ENCODE results near the gene UBE2I. TPM values are rescaled to one million over a fixed set of nuclear protein-coding genes. Genes with fewer than 3 reads are reported as not detected.

UBE2I gene
- total RNA-seq, 1 experiment from 2014 or later, result 261 TPM

DNA sequence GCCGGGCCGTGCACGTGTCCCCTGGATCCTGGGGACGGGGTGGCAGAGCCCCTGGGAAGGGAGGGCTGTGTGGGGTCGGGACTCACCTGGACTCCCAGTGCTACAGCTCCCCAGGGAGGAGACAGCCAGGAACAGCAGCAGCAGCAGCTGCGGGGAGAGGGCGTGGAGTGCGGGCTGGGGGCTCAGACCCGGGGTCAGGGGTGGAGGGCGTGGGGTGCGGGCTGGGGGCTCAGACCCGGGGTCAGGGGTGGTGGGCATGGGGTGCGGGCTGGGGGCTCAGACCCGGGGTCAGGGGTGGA is 32.9 kb upstream of the UBE2I start:
- Mint-ChIP-seq H3K36me3 (ENCODE audit: insufficient read depth, unreplicated experiment) (peaks cover 11% of the 10 kb centered on the region), H3K27me3 (ENCODE audit: unreplicated experiment) (peaks cover 100% of the 10 kb centered on the region), H3K9me3 (ENCODE audit: low read depth, unreplicated experiment) (no peaks in the 10 kb centered on the region), H3K27ac (ENCODE audit: unreplicated experiment) (no peak overlapping the region), H3K4me1 (ENCODE audit: low read depth, unreplicated experiment) (peaks cover 2% of the 10 kb centered on the region), H3K4me3 (ENCODE audit: low read depth, unreplicated experiment) (no peak overlapping the region)
- no peak for DNase-seq
- intact Hi-C loops (cut with micrococcal nuclease; ENCODE audit: unreplicated experiment), result no loop called here
- no TSS peak for BruUV-seq (replicated peaks)
- CTCF ChIA-PET, result no interaction called here
- TF ChIP-seq, protein P1, sequence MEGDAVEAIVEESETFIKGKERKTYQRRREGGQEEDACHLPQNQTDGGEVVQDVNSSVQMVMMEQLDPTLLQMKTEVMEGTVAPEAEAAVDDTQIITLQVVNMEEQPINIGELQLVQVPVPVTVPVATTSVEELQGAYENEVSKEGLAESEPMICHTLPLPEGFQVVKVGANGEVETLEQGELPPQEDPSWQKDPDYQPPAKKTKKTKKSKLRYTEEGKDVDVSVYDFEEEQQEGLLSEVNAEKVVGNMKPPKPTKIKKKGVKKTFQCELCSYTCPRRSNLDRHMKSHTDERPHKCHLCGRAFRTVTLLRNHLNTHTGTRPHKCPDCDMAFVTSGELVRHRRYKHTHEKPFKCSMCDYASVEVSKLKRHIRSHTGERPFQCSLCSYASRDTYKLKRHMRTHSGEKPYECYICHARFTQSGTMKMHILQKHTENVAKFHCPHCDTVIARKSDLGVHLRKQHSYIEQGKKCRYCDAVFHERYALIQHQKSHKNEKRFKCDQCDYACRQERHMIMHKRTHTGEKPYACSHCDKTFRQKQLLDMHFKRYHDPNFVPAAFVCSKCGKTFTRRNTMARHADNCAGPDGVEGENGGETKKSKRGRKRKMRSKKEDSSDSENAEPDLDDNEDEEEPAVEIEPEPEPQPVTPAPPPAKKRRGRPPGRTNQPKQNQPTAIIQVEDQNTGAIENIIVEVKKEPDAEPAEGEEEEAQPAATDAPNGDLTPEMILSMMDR (IDR thresholded peaks at IDR 0.05; ENCODE audit: unreplicated experiment), result no peak

DNA sequence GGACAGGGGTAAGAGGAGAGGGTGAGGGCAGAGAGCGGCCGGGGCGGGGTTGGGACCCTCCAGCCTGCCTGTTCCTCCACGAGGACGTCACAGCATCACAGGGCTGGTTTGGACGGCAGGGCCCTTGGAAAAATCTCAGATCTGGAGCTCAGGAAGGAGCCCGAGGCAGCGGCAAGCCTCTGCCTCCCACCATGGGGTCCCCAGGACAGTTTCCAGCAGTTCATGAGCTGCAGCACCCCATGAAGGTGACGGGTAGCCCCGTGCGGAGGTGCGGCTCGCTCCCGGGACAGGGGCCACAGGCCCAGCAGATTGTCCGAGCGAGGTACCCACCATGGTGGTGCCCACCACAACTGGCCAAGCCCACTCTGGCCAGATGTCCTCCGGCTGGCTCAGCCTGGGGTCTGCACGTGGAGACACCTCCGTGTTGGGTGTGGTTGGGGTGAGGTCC is 32.3 kb upstream of the UBE2I start:
- no peak overlapping the region for H3K4me3 Mint-ChIP-seq (ENCODE audit: low read depth, unreplicated experiment)
- no peaks in the 10 kb centered on the region for H3K4me1 Mint-ChIP-seq (ENCODE audit: low read depth, unreplicated experiment)
- CTCF ChIA-PET, result no interaction called here
- TF ChIP-seq, protein P1 (IDR thresholded peaks at IDR 0.05; ENCODE audit: unreplicated experiment), result no peak
- peaks cover 4% of the 10 kb centered on the region for H3K36me3 Mint-ChIP-seq (ENCODE audit: insufficient read depth, unreplicated experiment)
- H3K27ac Mint-ChIP-seq (ENCODE audit: unreplicated experiment), result no peak overlapping the region
- no peaks in the 10 kb centered on the region for H3K9me3 Mint-ChIP-seq (ENCODE audit: low read depth, unreplicated experiment)
- intact Hi-C loops (cut with micrococcal nuclease; ENCODE audit: unreplicated experiment), result no loop called here
- peaks cover 100% of the 10 kb centered on the region for H3K27me3 Mint-ChIP-seq (ENCODE audit: unreplicated experiment)
- no peak for DNase-seq
- no TSS peak for BruUV-seq (replicated peaks)

DNA sequence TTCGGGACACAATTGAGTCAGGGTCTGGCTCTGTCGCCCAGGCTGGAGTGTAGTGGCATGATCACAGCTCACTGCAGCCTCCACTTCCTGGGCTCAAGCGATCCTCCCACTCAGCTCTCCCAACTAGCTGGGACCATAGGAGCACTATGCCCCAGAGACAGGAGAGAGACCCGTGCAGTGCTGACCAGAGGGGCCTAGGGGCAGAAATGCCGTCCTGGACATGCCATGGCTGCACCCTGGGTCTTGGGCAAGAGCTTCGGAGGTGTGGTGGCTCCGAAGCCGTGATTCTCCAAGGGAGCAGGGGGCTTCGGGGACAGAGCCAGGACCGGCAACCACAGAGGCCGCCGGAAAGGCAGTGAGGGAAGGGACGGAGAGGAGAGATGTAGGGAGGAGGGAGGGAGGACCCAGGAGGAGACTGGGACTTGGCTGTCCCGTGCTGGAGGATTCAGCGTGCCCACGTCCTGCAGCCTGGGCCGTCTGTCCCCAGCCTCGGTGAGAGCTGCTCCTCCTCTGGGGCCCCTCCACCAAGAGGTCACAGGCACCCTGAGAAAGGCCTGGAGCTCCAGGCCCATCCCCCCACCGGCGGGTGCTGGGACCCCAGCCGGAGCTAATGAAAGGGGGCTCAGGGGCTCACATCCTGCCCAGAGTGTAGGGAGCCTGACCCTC is 31.7 kb upstream of the UBE2I start:
- CTCF ChIA-PET, result no interaction called here
- TF ChIP-seq, protein P1 (IDR thresholded peaks at IDR 0.05; ENCODE audit: unreplicated experiment), result no peak

DNA sequence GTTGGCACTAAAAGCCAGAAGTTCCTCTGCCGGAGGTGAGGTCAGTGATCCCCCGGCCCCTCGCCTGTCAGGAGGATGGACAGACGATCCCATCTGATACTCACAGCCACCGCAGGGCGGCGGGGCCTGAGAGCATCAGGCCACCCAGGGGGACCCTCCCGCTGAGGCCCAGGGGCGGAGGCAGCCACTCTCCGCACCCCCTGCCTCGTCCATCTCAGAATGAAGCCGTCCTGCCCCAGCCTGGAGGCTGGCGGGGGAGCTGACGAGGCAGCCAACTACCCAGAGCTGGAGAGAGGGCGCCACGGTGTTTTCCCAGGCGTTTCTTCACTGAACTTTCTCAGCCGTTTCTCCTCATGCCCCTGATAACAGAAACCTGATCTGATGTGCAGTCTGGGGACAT is 31.0 kb upstream of the UBE2I start:
- no peak overlapping the region for H3K27ac Mint-ChIP-seq (ENCODE audit: unreplicated experiment)
- CTCF ChIA-PET, result no interaction called here

More for the DNA sequence above, 31.7 kb upstream of the UBE2I start:
- no peak for DNase-seq
- H3K27me3 Mint-ChIP-seq (ENCODE audit: unreplicated experiment), result peaks cover 100% of the 10 kb centered on the region
- H3K4me3 Mint-ChIP-seq (ENCODE audit: low read depth, unreplicated experiment), result no peak overlapping the region
- no peaks in the 10 kb centered on the region for H3K36me3 Mint-ChIP-seq (ENCODE audit: insufficient read depth, unreplicated experiment)
- intact Hi-C loops (cut with micrococcal nuclease; ENCODE audit: unreplicated experiment), result no loop called here
- no TSS peak for BruUV-seq (replicated peaks)
- H3K27ac Mint-ChIP-seq (ENCODE audit: unreplicated experiment), result no peak overlapping the region
- H3K4me1 Mint-ChIP-seq (ENCODE audit: low read depth, unreplicated experiment), result no peaks in the 10 kb centered on the region
- no peaks in the 10 kb centered on the region for H3K9me3 Mint-ChIP-seq (ENCODE audit: low read depth, unreplicated experiment)

More for the DNA sequence above, 31.0 kb upstream of the UBE2I start:
- no peaks in the 10 kb centered on the region for H3K9me3 Mint-ChIP-seq (ENCODE audit: low read depth, unreplicated experiment)
- H3K4me3 Mint-ChIP-seq (ENCODE audit: low read depth, unreplicated experiment), result no peak overlapping the region
- TF ChIP-seq, protein P1 (IDR thresholded peaks at IDR 0.05; ENCODE audit: unreplicated experiment), result no peak
- no peaks in the 10 kb centered on the region for H3K4me1 Mint-ChIP-seq (ENCODE audit: low read depth, unreplicated experiment)
- DNase-seq, result no peak
- peaks cover 100% of the 10 kb centered on the region for H3K27me3 Mint-ChIP-seq (ENCODE audit: unreplicated experiment)
- intact Hi-C loops (cut with micrococcal nuclease; ENCODE audit: unreplicated experiment), result no loop called here
- no peaks in the 10 kb centered on the region for H3K36me3 Mint-ChIP-seq (ENCODE audit: insufficient read depth, unreplicated experiment)
- no TSS peak for BruUV-seq (replicated peaks)

Measured in Calu3 (cell line).